NCI-H748 (cell line): ENCODE measurements around the gene ANKFN1.

ENCODE experiments used
- DNase-seq: peaks from one replicate; lab custom pipeline; 2025; ENCODE audit not compliant: unreplicated experiment; lab: John Stamatoyannopoulos, UW

ANKFN1 gene

DNA sequence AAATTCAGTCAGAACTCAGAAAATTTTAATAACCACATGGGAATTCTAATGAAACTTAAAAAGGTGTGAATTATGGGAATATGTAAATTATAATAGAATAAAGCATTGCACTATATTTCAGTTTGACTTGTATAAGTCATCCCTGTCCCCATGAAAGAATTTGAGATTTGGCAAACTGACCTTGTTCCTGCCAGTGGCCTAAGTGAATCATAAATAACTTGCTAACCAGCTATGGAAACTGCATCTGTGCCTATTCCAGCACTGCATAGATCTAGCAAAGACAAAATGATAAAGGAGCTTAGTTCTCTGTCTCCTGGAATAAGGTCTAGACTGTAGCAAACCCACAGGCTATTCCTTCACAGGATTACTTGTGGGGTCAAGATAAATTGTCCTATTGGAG is 333.5 kb downstream of the ANKFN1 start:
- no peak for DNase-seq

DNA sequence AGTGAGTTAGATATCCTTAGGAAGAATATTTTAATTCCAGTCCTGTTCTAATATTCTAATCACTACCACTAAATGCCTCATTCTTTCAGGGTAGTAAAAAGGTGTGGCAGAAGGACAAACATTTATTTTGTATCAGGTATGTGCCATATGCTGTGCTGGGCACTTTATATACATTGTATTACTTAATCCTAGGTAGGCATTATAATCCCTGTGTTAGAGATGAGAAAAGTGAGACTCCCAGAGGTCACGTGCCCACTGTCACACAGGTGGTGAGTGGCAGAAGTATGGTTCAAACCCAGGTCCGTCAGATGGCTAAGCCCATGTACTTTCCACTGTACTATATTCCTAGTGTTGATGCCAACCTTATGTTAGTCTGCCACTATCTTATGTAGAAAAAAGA is 335.5 kb downstream of the ANKFN1 start:
- no peak for DNase-seq

DNA sequence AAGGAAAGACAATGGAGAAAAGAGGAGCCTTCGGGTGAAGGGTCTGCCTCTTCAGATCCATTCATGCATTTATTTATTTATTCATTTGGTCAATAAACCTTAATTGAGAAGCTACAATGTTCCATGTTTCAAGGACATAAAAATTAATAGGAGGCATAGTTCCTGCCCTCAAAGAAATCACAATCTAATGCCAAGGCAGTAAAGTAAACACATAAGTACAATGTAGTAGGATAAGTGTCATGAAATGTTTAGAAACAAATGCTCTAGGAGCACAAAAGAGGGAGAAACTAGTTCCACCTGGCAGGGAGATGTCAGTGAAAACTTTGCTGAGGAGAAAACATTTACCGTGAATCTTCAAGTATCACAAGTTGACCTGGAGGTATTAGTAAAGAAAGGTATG is 336.7 kb downstream of the ANKFN1 start:
- peak; percentile 13 for DNase-seq

DNA sequence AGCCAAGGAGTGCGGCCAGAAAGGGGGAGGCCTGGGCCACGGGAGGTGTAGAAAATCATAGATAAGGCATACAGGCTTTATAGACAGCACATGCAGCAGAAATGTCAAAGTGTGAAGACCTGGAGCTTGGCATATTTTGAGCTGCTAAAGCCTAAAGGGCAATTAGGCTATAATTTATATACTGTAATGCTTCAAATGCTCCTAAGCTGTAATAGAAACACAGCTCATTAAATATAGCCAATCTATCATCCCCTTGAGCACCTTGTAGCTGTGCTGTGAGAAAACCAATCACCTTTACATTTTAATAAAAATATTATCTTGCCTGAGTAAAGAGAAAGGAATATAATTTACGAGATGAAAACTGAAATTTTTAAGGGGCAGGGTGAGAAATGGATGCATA is 342.3 kb downstream of the ANKFN1 start:
- no peak for DNase-seq

DNA sequence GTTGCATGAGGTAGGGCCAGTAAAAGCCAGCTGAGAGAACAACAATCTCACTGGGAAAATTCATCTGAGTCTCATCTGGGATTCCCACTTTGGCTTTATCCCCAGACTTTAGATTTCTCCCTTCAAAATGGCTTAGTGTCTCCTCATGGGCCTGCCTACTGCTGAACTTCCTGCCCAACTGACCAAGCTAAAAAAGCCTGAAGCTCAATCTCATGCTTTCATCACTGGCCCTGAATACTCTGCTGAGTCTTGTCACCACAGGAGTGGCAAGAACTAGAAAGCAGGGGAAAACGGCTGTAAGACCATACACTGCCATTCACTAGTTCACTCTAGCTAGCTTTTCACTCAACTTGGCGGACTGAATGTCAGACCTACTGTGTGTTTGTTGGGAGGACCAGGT is 343.9 kb downstream of the ANKFN1 start:
- DNase-seq: no peak

DNA sequence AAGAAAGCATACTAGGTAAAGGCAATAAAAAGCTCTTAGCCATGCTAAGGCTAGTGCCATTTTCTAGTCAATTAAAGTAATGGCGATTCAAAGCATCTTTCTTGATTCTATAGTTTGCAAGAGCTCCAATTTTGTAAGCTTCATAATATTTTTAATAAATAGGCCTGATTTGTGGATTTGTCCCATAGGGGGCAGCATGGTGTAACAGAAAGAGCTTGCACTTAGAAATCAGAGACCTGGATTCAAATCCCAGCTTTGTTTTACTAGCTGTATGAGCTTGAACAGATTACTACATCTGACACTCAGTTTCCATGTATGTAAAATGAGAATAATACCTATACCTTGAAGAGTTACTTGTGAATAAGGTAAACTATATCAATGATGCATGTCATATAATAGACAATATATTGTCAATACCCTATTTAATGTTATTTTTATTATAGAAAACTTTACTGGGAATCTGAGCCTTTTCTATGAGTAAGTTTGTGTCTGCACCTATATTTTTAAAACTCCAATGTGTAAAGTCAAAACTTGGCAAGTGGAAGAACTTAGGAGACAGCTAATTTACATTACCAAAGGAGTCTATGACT is 346.6 kb downstream of the ANKFN1 start:
- peak; percentile 24 for DNase-seq

DNA sequence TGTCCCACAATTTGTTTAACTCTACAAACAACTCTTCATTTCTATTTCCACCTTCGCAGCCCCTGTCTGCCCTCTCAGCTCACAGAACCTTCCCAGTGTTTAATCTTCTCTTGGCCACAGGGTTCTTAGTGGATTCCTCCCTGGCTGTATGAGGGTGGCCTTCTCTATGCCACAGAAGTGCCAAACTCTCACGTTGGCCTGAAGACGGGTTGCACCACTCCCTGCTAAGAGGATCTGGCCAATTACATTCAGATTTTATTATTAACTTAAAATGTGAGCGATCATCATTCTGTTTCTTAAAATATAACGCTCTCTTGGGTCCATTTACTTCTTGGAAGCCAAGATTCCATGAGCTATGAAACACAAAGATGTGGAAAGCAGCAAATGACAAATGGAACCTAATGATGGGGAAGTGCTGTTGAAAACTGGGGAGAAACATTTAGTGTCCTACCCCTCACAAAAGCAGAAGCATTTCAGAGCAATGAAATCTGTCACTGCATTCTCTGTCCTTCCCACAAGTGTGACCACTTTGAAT is 348.9 kb downstream of the ANKFN1 start:
- DNase-seq: no peak

DNA sequence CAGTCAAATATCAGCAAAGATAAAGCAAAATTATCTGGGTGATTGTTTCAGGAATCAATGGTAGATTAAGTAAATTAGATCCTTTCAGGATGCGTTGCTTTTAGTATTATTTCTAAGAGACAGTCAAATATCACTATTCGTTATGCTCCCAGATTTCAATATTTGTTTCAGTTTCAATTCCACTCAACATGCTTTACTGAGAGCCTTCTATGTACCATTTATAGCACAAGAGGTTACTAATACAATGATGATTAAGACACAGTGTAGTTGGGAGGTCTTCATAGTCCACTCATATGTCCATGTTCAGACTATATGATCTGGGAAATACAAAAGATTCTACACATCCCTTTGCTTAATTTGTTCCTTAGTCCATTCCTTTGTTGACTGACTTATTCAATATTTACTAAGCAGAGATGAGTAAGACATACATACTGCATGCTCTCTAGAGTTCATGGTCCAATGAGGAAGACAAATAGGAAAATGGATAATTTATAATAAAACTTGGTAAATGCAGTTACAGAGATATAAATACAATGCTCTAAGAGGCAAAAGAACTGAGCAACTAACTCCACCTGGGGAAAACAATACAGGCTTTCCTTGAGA is 352.0 kb downstream of the ANKFN1 start:
- DNase-seq: no peak

DNA sequence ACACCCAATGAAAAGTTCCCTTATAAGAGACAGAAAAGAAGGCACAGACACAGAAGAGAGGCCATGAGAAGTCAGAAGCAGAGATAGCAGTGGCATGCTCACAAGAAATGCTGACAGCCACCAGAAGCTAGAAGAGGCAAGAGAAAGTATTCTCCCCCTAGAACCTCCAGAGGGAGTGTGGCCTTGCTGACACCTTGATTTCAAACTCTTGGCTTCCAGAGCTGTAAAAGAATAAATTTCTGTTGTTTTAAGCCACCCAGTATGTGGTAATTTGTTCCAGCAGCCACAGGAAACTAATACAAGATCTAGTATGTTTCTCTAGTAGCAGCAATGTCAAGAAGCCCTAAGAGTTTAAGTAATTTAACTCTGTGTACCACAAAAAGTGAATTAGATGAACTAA is 353.1 kb downstream of the ANKFN1 start:
- DNase-seq: no peak

DNA sequence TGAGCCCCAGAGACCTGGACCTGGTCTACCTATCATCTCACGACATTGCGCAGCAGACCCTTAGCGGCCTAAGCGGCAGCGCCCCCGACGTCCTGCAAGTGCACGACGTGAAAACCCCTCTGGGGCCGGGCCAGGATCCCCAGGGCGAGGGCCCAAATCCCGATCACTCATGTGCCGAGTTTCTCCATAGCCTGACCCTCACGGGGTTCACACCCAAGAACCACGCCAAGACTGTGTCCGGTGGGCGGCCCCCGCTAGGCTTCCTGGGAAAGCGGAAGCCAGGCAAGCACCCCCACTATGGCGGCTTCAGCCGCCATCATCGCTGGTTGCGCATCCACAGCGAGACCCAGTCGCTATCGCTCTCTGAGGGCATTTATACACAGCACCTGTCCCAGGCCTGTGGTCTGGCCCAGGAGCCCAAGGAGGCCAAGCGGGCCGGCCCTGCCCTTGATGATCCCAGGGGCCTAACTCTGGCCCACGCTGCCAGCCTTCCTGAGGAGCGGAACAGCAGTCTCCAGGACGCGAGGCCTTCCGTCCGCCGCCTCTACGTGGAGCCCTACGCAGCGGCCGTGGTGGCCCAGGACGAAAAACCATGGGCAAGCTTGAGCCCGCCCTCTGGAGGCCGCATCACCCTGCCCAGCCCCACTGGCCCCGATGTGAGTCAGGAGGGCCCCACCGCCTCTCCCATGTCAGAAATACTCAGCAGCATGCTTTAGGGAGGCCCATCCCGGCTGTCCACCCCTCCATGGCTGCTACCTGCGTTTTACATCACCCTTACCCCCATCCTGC is 357.5 kb downstream of the ANKFN1 start:
- DNase-seq: no peak

DNA sequence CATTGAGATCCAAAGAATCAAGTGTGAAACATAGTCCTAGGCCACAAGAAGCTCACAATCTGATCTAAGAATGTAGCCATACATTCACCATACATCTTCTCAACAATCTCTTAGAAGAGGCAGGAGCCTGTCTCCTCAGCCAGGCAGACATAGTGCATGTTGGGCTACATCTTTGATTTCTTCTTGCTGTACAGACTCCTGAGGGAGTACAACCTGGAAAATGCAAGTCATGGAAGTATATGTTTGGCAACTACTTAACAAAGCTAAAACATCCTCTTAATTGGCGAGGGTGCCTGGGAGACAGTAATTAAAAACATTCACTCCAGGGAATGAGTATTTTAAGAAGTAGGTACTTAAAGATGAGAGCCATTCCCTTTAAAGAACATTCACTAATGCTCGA is 361.0 kb downstream of the ANKFN1 start:
- DNase-seq: no peak

DNA sequence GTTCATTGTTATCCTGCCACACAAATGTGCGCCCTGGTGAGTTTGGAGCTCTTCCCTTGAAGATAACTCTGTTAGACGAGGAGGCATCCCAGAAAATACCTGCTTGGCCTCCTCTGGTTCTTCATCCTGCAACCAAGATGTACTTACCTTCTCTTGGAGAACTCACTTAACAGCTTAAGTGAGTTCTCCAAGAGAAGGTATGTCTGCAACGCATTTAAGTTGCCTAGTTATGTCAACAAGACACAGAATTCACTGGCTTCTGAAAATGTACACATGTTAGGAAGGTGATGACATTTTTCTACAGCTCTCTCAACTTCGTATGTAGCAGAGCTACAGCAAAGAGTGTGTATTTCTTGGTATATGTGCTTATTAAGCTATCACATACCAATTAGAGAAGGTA is 361.6 kb downstream of the ANKFN1 start:
- no peak for DNase-seq

DNA sequence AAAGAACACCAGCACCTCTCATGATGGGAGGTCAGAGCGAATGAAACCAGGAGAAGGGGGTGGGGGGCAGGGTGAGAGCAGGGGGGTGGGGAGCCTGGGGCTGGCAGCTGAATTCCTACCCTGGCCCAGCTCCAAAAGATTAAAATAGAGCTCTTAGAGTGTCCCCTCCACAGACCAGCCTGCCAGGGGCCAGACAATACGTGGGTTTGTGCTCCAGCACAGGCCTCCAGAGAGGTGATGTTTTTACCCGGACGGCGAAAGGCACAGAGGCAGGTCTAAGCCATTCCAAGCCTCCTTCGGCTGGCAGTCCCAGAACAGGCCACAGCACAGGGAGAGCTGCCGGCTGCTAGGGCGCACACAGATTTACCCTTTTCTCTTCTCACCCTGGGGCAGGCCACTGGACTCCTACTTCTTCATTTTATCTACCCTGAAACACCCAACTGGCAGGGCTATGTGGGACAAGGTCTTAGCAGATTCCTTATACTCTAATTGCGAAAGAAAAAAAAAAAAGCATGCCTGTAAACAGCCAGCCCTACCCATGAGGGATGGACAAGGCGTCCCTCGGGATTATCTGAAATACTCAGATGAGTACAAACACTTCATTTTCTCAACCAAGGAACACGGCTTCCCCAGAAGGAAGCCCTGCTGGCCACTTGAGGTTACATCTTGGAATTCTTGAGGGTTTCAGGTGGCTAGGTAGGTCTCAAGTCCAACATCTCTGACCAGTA is 368.3 kb downstream of the ANKFN1 start:
- DNase-seq: no peak

DNA sequence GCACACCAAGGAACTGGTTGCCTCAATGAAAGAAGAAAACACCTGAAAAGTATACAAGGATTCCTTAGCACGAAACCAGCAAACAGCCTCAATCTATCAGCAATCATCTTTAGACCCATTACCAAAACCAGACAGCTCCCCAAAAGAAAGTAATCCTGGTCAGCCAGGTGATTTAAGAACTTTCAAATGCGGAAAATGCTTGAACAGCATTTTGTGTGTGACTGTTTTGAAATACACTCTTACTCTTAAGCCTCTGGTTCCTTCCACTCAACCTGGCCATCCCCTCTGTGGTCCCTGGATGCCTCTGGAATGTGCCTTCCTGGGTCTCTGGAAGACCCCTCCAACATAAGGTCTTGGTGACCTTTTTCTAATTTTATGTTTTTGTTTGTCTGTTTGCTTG is 369.8 kb downstream of the ANKFN1 start:
- no peak for DNase-seq

DNA sequence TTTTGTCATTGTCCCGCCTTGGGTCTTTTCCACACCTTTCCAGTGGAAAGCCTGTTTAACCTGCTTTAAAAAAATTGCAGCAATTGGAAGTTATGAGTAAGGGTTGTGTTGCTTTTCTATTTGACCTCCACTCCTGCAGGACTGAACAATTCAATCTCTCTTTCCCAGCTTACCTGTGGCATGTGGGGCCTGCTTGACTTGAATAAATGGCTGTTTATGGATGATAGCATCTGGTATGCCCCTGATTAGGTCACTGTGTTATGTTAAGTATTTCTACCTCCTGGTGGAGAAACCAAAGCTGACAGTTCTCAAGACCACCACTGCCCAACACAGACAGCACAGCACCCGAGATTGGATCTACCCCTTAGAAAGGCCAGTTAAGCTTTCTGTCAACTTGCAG is 375.4 kb downstream of the ANKFN1 start:
- no peak for DNase-seq

DNA sequence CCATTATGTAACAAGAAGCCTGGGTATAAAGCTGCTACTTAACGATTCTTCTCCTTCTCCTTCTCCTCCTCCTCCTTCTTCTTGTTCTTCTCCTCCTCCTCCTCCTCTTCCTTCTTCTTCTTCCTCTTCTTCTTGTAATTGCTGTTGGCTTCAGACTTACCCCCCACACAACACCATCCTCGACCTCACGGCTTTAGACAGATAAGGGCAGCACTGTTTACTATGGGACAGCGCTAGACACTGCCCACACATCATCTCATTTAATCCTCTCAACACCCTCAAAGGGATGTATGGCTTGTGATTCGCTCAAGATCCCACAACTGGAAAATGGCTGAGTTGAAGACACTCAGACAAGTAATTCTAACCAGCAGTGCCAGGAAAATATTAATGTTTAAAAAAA is 379.7 kb downstream of the ANKFN1 start:
- DNase-seq: no peak

DNA sequence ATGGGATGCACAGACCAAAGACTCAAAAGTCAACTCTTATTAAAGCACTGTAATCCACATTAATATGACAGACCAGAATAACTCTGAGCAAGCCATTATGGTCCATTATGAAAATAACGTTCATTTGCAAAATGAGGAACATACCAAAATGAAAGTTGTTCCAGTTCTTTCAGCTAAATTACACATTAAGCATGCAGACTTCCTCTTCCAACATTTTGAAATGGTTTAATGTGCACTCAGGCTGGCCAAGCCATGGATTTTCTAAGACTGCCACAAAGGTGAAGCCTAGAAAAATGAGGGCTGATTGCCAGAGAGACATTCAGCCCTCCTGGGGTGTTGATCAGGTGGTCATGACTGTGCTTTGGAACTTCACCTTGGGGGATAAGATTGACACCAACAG is 383.5 kb downstream of the ANKFN1 start:
- DNase-seq: no peak

DNA sequence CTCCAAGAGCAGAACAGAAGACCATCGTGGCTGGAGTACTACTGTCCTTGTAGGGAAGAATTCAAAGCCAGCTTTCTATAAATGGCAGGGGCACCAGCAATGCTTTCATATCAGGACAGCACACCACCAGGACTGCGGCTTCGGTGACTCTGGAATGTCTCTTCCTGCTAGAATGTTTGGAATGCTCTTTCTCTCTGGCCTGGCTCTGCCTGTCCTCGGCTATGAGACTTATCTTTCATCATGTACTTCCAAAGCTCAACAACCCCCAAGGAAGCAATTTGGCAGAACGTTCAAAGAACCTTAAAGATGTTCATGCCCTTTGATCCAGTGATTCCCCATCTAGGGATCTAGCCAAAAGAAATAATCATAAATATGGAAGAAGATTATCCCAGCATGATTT is 387.6 kb downstream of the ANKFN1 start:
- DNase-seq: no peak

DNA sequence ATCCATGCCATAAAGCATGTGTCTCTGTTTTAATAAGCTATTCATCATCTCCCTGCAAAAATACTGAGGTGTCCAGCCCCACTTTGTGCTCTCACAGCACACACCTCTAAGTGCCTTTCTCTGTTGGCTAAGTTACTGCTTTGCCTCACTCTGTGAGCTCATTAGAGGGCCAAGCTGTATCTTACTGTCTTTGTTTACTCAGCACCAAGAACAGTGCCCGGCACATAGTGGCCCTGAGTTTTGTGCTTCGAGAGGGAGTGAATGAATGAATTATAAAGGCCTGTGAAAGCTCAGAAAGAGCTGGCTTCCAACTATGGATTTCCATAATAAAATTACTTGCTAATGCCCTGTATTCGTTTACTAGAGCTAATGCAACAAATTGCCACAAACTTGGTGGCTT is 390.0 kb downstream of the ANKFN1 start:
- DNase-seq: no peak

DNA sequence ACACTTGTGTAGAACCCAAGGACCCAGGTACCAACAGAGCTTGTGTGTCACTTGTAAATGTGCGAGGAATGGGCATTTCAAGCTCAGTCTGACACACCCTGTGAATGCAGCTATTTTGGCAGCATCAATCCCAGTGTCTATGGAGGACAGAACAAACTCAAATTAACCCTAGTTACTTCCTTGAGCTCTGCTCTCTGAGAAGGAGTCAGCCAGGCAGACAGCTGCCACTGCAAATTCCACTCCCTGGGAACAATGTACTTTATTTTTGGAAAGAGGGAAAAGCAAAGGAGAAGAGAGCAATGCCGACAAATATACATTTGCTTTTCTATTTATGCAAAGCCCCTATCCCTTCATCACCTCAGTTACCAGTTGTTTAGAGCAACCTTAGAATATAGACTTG is 391.8 kb downstream of the ANKFN1 start:
- no peak for DNase-seq

DNA sequence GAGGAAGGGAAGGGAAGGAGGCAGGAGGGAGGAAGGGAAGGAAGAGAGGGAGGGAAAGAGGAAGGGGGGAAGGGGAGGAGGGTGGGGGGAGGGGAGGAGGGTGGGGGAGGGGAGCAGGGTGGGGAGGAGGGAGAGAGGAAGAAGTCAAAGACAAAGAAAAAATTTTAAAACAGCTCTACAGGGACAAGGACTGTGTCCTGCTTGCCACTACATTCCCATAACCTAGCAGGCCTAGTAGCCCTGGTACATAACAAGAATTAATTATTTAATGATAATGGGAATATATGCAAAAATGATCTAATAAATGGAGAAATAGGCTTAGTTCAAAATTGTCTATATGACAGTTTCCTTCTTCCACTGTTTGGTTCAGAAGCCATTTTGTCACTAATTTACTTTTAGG is 392.7 kb downstream of the ANKFN1 start:
- no peak for DNase-seq

DNA sequence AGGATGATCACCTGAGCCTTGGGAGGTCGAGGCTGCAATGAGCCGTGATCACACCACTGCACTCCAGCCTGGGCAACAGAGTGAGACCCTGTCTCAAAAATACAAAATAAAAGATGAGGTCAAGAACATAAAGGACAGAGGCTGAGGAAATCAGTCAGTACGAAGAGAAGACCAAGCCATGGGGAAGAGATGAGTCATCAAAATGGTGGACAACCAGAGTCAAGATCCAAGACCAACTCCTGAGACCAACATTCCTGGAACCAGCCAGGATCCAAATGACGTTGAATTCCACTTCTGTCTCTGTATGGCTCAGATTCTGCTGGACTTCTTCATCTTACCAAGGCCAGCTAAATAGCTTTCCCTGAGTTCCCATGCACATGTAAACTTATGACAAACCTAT is 395.4 kb downstream of the ANKFN1 start:
- no peak for DNase-seq
